Stomach smooth muscle (tissue), 2 donors: Measurements from ENCODE around the gene ELANE.

Experiments used
- H3K27ac ChIP-seq: one replicate; pipeline ENCODE4 v1.7.0; 2013; ENCODE audit warnings: mild to moderate bottlenecking, low read length, inconsistent platforms
- H3K27me3 ChIP-seq, 2 donors: one replicate each; pipeline ENCODE4 v1.7.0; 2013; ENCODE audit warnings: low read length in 2 of 2; ENCODE audit not compliant: insufficient read depth in 2 of 2, control insufficient read depth in 1 of 2
- H3K36me3 ChIP-seq, 2 donors: one replicate each; pipeline ENCODE4 v1.7.0; 2013; ENCODE audit warnings: low read length in 2 of 2; ENCODE audit not compliant: control insufficient read depth in 2 of 2, insufficient read depth in 2 of 2
- H3K4me1 ChIP-seq: one replicate; pipeline ENCODE4 v1.7.0; 2013; ENCODE audit warnings: low read length; ENCODE audit not compliant: control insufficient read depth, insufficient read depth
- H3K4me3 ChIP-seq, 2 donors: one replicate each; pipeline ENCODE4 v1.7.0; 2013; ENCODE audit warnings: low read length in 2 of 2
- H3K9ac ChIP-seq, 2 donors: one replicate each; pipeline ENCODE4 v1.7.0; 2013; ENCODE audit warnings: low read length in 2 of 2, mild to moderate bottlenecking in 1 of 2
- H3K9me3 ChIP-seq, 2 donors: one replicate each; pipeline ENCODE4 v1.7.0; 2013; ENCODE audit warnings: low read length in 2 of 2; ENCODE audit not compliant: control insufficient read depth in 2 of 2
- donor health status: healthy.
- donor health status: Pancreatic carcinoma.

Gene ELANE

GRCh38 chr19:868458-869244, 16.5 kb downstream of the ELANE start:
- H3K9ac ChIP-seq = no peak overlapping the region
- no peak overlapping the region for H3K4me3 ChIP-seq
- H3K27ac ChIP-seq = peak overlapping the region; percentile 37
- H3K36me3 ChIP-seq = peaks cover 3 to 7% of the 10 kb centered on the region in 2 donors
- no peaks in the 10 kb centered on the region for H3K27me3 ChIP-seq
- no peaks in the 10 kb centered on the region for H3K9me3 ChIP-seq
- H3K4me1 ChIP-seq = peaks cover 38% of the 10 kb centered on the region

DNA sequence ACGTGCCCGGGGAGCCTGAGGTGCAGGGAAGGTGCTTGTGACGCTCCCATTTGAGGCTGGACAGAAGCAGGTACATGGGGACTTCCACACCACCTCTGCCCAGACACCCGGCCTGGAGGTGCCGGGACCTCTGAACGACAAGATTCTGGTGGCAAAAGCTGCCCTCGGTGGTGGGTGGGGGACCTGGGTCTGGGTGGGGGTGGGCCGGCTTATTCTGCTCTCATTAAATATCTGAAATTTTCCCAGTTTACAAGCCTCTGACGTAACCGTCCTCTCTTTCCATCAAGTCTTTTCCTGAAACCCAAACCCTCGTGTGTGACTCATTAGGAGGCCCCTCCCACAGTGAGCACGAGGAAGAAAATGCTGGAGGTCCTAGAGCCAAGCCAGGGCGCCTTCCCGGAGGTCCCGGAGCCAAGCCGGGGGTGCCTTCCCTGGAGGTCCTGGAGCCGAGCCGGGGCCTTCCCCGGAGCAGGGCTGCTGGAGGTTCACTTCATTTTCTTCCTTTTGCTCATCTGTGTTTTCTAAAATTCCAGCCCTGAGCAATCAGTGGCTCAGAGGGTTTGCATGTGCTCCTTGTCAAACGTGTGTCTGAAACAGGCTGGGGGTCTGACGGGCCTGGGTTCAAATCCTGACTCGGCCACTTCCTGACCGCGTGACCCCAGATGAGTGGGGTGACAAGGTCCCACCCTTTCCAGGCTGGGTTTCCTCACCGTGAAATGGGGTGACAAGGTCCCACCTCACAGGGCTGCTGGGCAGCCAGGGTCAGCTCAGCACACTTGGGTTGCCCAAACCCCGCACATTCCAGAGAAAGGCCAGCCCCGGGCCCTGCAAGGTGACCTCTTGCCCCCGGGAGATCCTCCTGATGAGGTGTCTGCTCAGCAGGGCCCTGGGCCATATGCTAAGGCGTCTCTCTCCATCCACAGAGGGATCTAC, 17.4 kb downstream of the ELANE start:
- H3K36me3 ChIP-seq = peaks cover 3 to 11% of the 10 kb centered on the region in 2 donors
- no peak overlapping the region for H3K4me3 ChIP-seq
- H3K27ac ChIP-seq = peak overlapping the region; percentile 74
- peaks cover 31% of the 10 kb centered on the region for H3K4me1 ChIP-seq
- no peak overlapping the region for H3K9ac ChIP-seq
- H3K9me3 ChIP-seq = no peaks in the 10 kb centered on the region
- H3K27me3 ChIP-seq = no peaks in the 10 kb centered on the region

DNA sequence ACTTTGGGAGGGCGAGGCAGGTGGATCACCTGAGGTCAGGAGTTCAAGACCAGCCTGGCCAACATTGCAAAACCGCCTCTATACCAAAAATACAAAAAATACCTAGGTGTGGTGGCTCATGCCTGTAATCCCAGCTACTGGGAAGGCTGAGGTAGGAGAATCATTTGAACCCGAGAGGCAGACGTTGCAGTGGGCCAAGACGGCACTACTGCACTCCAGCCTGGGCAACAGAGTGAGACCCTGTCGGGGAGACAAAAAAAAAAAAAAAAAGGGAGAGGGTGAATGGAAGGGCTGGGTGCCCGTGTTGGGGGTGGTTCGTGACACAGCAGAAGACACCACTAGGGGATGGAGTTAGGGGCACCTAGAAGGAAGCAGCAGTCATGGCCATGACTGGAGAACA, 18.2 kb downstream of the ELANE start:
- peak overlapping the region; percentile 74 for H3K27ac ChIP-seq
- H3K36me3 ChIP-seq = peaks cover 3 to 16% of the 10 kb centered on the region in 2 donors

DNA sequence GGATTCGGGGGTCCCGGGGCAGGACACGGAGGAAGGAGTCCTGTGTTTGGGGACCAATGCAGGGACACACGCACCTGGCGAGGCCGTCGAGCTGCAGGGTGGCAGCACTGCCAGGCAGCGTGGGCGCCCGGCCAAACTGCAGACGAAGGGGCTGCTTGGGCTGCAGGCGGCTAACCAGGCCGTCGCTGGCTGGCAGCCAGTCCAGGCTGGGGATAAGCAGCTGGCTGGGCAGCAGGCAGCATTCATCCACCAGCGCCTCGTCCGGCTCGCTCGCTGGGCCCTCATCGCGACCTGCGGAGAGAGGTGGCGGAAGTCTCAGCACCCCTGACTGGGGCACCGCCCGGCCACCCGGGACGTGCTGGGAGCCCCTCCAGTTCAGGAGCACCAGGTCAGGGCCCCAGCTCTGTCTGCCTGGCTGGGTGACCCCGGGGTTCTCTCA, 18.9 kb downstream of the ELANE start:
- no peak overlapping the region for H3K9ac ChIP-seq
- H3K4me1 ChIP-seq = peaks cover 31% of the 10 kb centered on the region
- H3K36me3 ChIP-seq = peaks cover 3 to 16% of the 10 kb centered on the region in 2 donors
- H3K4me3 ChIP-seq = no peak overlapping the region
- peak overlapping the region; percentile 74 for H3K27ac ChIP-seq
- H3K27me3 ChIP-seq = no peaks in the 10 kb centered on the region
- H3K9me3 ChIP-seq = no peaks in the 10 kb centered on the region

More for the DNA sequence above, 18.2 kb downstream of the ELANE start:
- peaks cover 31% of the 10 kb centered on the region for H3K4me1 ChIP-seq
- no peak overlapping the region for H3K9ac ChIP-seq
- H3K9me3 ChIP-seq = no peaks in the 10 kb centered on the region
- no peaks in the 10 kb centered on the region for H3K27me3 ChIP-seq
- no peak overlapping the region for H3K4me3 ChIP-seq

DNA sequence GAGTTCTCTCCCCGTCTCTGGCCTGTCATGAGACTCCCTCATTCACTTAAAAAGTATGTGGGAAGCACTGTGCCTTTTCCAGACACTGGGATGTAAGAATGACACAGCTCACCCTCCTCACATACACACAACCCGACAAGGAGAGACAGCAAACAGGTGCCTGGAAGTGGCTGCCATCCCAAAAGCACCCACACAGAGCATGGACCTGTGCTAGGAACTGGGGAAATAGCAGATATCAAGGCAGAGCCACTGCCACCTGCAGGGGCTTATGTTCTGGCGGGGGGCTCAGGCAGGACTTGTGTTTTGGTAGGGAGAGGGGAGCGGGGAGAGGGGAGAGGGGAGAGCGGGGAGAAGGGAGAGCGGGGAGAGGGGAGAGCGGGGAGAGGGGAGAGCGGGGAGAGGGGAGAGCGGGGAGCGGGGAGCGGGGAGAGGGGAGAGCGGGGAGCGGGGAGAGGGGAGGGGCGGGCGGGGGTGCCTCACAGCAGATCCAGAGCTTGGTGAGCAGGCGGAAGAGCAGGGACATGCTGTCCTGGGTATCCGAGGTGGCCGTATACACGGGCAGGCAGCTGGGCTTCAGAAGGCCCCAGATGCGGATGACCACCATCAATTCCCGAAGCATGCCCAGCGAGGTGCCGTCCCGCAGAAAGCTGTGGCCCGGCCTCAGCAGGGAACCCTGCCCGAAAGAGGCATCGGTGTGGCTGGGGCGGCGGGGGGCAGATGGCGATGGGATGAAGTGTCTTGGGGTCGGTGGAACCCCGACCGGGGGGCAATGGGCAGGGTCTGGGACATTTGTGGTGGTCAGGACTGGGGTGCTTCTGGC, 19.6 kb downstream of the ELANE start:
- Histone ChIP-seq H3K4me1 (peaks cover 31% of the 10 kb centered on the region), H3K9me3 (no peaks in the 10 kb centered on the region), H3K9ac (no peak overlapping the region), H3K27ac (peak overlapping the region; percentile 75), H3K36me3 (peaks cover 6 to 21% of the 10 kb centered on the region in 2 donors), H3K27me3 (no peaks in the 10 kb centered on the region), H3K4me3 (no peak overlapping the region)

DNA sequence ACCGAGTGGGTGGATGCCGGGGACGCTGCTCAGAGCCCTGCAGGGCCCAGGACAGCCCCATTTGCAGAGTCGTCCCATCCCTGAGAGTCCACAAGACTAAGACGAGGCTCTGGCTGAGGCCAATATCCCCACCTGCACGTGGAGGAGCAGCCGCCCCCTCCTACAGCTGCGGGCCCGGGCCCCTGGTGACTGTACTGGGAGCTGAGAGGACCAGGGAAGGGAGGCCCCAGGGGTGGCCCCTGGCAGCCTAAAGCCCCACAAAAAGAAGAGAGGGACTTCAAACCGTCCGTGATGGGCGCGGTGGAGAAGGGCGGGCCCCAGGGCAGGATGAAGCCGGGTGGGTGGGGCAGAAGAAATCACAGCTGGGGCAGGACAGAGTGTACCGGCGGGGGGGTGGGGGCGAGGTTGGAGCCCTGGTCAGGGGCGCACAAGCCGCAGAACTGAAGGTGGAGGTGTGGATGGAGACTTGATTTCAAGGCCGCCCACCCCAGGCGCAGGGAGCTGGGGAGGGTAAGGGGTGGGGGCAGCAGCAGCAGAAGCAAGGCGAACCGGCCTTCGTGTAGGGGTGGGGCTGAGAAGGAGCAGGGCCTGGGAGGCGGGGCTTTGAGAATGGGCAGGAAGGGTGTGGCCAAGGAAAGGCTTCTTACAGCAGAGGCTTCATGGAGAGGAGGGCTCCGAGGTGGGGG, 20.3 kb downstream of the ELANE start:
- Histone ChIP-seq H3K4me1 (peaks cover 31% of the 10 kb centered on the region), H3K9ac (no peak overlapping the region), H3K9me3 (no peaks in the 10 kb centered on the region), H3K27me3 (no peaks in the 10 kb centered on the region), H3K36me3 (peaks cover 9 to 20% of the 10 kb centered on the region in 2 donors), H3K27ac (peak overlapping the region; percentile 75), H3K4me3 (no peak overlapping the region)

GRCh38 chr19:873084-873483, 21.0 kb downstream of the ELANE start:
- Histone ChIP-seq H3K9me3 (no peaks in the 10 kb centered on the region), H3K27me3 (no peaks in the 10 kb centered on the region), H3K36me3 (peaks cover 6 to 16% of the 10 kb centered on the region in 2 donors), H3K27ac (no peak overlapping the region), H3K9ac (no peak overlapping the region), H3K4me3 (no peak overlapping the region), H3K4me1 (peaks cover 27% of the 10 kb centered on the region)

- H3K27me3 ChIP-seq = no peaks in the 10 kb centered on the region
- H3K4me1 ChIP-seq = peaks cover 23% of the 10 kb centered on the region
- peaks cover 6 to 14% of the 10 kb centered on the region in 2 donors for H3K36me3 ChIP-seq
- no peak overlapping the region for H3K4me3 ChIP-seq
- no peak overlapping the region for H3K9ac ChIP-seq
- no peak overlapping the region for H3K27ac ChIP-seq
- no peaks in the 10 kb centered on the region for H3K9me3 ChIP-seq
Measured at GRCh38 chr19:873561-874041, 21.5 kb downstream of the ELANE start.

DNA sequence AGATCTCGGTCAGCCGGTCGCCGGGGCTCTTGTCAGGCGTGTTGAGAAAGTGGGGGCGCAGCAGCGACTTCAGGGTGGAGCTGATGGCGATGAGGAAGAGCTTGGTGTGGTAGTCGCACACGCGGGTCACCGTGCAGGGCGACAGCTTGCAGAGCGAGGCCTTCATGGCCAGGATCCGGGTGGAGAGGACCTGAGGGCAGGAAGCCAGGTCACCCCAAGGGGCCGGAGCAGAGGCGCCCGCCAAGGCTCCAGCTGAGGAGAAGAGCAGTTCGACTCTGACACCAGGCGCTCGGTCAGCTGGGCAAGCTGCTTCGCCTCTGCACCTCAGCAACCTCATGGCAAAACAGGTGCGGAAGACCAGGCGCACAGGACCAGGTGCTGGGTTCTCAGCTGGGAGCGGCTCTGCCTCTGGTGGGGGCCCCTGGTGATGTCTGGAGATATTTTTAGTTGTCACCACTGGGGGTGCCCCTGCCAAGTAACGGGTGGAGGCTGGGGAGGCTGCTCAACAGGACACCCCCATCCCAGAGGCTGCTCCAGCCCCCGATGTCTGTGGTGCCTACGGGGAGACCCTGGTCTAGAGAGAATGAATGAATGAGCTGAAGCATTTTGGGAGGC, 23.3 kb downstream of the ELANE start:
- H3K36me3 ChIP-seq = peaks cover 10 to 17% of the 10 kb centered on the region in 2 donors
- no peak overlapping the region for H3K4me3 ChIP-seq
- H3K9me3 ChIP-seq = no peaks in the 10 kb centered on the region
- H3K9ac ChIP-seq = no peak overlapping the region
- peaks cover 14% of the 10 kb centered on the region for H3K4me1 ChIP-seq
- H3K27me3 ChIP-seq = no peaks in the 10 kb centered on the region
- H3K27ac ChIP-seq = no peak overlapping the region
